Measurements from ENCODE around the gene ATP1A4.

- TF ChIP-seq CTCF (IDR thresholded peaks at IDR 0.05) (no peak), POLR2A (IDR thresholded peaks at IDR 0.05) (no peak)
These were observed 22.8 kb upstream of the ATP1A4 start for GRCh38 chr1:160128636-160129035.
